NT2/D1 (cell line): ENCODE results near the gene PLXNA3.

Source experiments
- SUZ12 ChIP-seq: IDR thresholded peaks from 2 replicates; pipeline ENCODE4 v1.6.1; 2011; ENCODE audit not compliant: insufficient read length, insufficient read depth; ENCODE audit errors: extremely low read depth
- YY1 ChIP-seq: IDR thresholded peaks from 2 replicates; pipeline ENCODE4 v1.6.1; 2011; ENCODE audit not compliant: insufficient read length, insufficient read depth

GRCh38 chrX:154470434-154470833, 12.4 kb downstream of the PLXNA3 start:
- no peak for TF ChIP-seq YY1
- no peak for TF ChIP-seq SUZ12
